ENCODE measurements around the gene RICTOR.

RICTOR gene

DNA sequence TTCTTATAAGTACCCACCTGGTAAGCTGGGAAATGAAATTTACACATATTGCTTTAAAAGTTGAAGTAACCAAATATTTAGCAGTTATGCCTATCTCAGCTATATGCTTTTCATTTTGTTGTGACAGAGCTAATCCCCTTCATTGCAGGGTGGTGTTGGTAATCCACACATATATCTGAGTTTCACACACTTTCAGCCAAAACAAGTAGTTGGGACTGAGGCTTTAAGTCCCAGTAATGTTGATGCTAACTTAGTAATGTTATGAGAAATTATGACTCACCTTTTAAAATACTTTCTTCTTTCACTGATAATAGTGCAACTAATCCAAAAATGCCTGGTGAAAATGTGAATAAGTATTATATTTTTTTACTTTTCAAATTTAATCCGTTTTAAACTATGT, 19.2 kb upstream of the RICTOR start:
- peak; percentile 36 for DNase-seq
- peak overlapping the region; percentile 36 for H3K27ac ChIP-seq

DNA sequence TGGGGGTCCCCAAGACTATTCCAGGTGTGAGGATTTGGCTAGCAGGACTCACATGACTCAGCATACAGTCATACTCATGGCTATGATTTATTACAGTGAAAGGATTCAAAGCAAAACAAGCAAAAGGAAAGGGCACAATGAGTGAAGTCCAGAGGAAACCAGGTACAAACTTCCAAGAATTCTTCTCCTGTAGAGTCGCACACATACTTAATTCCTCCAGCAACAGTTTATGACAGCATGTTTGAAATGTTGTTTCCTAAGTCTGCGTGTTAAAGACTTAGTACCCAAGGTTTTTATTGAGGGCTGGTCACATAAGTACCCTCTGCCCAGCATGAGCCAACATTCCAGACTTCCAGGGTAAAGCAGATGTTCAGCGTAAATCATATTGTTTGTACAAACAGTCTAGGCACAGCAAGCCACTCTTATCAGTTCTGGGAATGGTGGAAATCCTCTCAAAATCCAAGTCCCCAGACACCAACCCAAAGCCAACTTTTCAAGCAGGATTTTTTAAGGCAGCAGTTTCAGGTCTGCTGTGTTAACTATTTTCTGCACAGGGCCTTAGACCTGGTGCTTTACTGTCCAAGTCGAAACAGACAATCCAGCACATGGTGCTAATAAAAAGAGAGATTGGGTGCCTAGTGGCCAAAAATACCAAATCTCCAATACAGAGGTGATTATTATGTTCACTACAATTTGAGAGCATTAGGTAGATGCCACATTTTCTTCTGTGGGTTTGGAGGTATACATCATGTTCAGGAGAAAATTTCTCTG, 18.6 kb upstream of the RICTOR start:
- H3K36me3 ChIP-seq (replicated peaks): no peaks in the 10 kb centered on the region
- TF ChIP-seq, protein P1, sequence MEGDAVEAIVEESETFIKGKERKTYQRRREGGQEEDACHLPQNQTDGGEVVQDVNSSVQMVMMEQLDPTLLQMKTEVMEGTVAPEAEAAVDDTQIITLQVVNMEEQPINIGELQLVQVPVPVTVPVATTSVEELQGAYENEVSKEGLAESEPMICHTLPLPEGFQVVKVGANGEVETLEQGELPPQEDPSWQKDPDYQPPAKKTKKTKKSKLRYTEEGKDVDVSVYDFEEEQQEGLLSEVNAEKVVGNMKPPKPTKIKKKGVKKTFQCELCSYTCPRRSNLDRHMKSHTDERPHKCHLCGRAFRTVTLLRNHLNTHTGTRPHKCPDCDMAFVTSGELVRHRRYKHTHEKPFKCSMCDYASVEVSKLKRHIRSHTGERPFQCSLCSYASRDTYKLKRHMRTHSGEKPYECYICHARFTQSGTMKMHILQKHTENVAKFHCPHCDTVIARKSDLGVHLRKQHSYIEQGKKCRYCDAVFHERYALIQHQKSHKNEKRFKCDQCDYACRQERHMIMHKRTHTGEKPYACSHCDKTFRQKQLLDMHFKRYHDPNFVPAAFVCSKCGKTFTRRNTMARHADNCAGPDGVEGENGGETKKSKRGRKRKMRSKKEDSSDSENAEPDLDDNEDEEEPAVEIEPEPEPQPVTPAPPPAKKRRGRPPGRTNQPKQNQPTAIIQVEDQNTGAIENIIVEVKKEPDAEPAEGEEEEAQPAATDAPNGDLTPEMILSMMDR (IDR thresholded peaks at IDR 0.05; ENCODE audit: low read depth, low read length, missing control alignments): no peak
- no peak for DNase-seq
- H3K4me3 ChIP-seq (ENCODE audit: low read depth, low read length): no peak overlapping the region
- H3K27ac ChIP-seq: peak overlapping the region; percentile 36
- in situ Hi-C loops (cut with HindIII; ENCODE audit: low pct_ligation_motif_present, low sequenced_read_pairs): no loop called here
- no peaks in the 10 kb centered on the region for H3K27me3 ChIP-seq (replicated peaks)

More for the DNA sequence above, 19.2 kb upstream of the RICTOR start:
- Histone ChIP-seq H3K4me3 (ENCODE audit: low read depth, low read length) (no peak overlapping the region), H3K27me3 (replicated peaks) (no peaks in the 10 kb centered on the region), H3K36me3 (replicated peaks) (no peaks in the 10 kb centered on the region)
- in situ Hi-C loops (cut with HindIII; ENCODE audit: low pct_ligation_motif_present, low sequenced_read_pairs): no loop called here
- TF ChIP-seq, protein P1 (IDR thresholded peaks at IDR 0.05; ENCODE audit: low read depth, low read length, missing control alignments): no peak

DNA sequence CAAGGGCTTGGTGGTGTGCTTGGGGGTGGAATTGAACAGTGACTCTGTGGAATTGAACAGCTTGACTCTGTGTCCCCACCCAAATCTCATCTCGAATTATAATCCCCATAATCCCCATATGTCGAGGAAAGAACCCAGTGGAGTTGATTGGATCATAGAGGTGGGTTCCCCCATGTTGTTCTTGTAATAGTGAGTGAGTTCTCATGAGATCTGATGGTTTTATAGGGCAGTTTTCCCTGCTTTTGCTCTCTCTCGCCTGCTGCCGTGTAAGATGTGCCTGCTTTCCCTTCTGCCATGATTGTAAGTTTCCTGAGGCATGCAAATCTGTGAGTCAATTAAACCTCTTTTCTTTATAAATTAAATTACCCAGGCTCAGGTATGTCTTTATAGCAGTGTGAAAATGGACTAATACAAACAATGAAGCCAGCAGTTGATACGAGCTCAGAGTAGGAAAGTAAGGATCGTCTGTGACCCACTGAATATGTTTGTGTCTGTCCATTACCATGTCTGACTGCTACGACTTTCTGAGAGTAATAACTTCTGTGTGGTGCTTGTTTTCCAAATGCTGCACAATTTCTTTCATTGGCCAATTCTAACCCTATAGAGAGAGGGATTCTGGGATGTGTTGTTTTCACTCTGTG, 17.9 kb upstream of the RICTOR start:
- Histone ChIP-seq H3K27ac (no peak overlapping the region), H3K36me3 (replicated peaks) (no peaks in the 10 kb centered on the region), H3K27me3 (replicated peaks) (no peaks in the 10 kb centered on the region), H3K4me3 (ENCODE audit: low read depth, low read length) (no peak overlapping the region)
- TF ChIP-seq, protein P1 (IDR thresholded peaks at IDR 0.05; ENCODE audit: low read depth, low read length, missing control alignments): no peak
- in situ Hi-C loops (cut with HindIII; ENCODE audit: low pct_ligation_motif_present, low sequenced_read_pairs): no loop called here
- no peak for DNase-seq

DNA sequence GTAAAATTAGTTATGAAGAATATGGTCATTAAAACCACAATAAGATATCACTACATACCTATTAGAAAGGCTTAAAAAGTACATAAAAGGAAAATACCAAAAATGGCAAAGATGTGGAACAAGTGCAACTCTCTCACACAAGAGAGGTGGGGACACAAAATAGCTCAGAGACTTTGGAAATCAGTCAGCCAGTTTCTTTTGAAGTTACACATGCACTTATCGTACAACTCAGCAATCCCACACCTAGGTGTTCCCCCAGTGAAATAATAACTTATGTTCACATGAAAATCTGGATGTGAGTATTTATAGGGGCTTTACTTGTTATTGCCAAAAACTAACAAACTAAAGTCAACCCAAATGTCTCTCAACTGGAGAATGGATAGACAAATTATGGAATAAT, 9.8 kb upstream of the RICTOR start:
- Histone ChIP-seq H3K4me3 (ENCODE audit: low read depth, low read length) (no peak overlapping the region), H3K36me3 (replicated peaks) (no peaks in the 10 kb centered on the region), H3K27me3 (replicated peaks) (no peaks in the 10 kb centered on the region), H3K27ac (no peak overlapping the region)
- DNase-seq: no peak
- in situ Hi-C loops (cut with HindIII; ENCODE audit: low pct_ligation_motif_present, low sequenced_read_pairs): no loop called here
- TF ChIP-seq, protein P1 (IDR thresholded peaks at IDR 0.05; ENCODE audit: low read depth, low read length, missing control alignments): no peak

DNA sequence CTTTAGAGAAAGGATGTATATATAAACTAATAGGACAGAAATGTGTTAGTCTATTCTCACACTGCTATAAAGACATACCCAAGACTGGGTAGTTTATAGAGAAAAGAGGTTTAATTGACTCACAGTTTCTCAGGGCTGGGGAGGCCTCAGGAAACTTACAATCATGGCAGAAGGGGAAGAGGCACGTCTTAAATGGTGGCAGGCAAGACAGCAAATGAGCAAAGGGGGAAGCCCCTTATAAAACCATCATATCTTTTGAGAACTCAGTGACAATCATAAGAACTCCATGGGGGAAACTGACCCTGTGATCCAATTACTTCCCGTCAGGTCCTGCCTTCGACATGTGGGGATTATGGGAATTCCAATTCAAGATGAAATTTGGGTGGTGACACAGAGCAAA, 8.8 kb upstream of the RICTOR start:
- DNase-seq: no peak
- TF ChIP-seq, protein P1 (IDR thresholded peaks at IDR 0.05; ENCODE audit: low read depth, low read length, missing control alignments): no peak
- in situ Hi-C loops (cut with HindIII; ENCODE audit: low pct_ligation_motif_present, low sequenced_read_pairs): no loop called here
- Histone ChIP-seq H3K27me3 (replicated peaks) (no peaks in the 10 kb centered on the region), H3K4me3 (ENCODE audit: low read depth, low read length) (no peak overlapping the region), H3K36me3 (replicated peaks) (no peaks in the 10 kb centered on the region), H3K27ac (no peak overlapping the region)
